ENCODE measurements around the gene BLZF1.
A peak's percentile ranks its signal among the peaks of the same experiment; 100 is the strongest.
"Not testable (repeated sequence)": the region's sequence is repeated elsewhere in the genome, so short reads cannot be mapped to it uniquely, and the experiment has no call there.

BLZF1 gene

DNA sequence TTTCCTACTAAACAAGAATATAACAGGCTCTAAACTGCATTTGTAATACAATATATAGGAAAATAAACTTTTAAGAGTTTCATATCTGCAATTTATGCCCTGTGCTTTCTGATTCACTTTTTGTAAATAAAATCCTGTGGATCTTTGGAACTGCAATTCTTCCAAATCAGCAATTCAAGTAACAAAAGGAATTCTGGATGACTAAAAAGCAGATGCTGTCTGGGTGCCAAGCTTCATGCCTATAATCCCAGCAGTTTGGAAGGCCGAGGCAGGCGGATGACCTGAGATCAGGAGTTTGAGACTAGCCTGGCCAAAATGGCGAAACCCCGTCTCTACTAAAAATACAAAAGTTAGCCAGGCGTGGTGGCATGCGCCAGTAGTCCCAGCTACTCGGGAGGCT, 6.7 kb upstream of the BLZF1 start:
- no peak for DNase-seq (ENCODE audit: low read depth in 3 of 3)

DNA sequence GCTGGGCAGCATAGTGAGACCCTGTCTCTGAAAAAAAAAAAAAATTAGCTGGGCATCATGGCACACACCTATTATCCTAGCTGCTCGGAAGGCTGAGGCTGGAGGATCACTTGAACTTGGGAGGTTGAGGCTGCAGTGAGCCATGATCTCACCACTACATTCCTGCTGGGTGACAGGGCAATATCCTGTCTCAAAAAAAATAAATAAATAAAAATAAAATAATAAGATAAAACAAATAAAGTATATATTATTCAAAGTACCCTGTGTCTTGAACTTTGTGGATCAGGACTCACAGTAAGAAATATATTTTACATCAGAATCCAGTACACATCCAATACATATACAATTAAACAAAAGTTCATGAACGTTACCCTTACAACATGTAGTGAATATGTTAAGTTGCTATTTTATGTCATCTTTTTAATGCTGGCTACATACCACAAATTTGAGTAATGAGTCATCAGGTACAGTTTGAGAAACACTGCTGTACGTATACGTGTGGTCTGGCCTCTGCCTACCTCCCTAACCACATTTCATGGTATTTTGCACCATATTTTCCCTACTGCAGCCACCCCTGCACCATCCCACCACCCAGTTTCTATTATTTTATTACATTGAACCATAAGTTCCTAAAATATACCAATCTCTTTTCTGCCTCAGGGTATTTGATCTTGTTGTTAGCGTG, 4.8 kb upstream of the BLZF1 start:
- DNase-seq (ENCODE audit: low read depth in 3 of 3): peak in 1 of 3 donors; percentile 13

DNA sequence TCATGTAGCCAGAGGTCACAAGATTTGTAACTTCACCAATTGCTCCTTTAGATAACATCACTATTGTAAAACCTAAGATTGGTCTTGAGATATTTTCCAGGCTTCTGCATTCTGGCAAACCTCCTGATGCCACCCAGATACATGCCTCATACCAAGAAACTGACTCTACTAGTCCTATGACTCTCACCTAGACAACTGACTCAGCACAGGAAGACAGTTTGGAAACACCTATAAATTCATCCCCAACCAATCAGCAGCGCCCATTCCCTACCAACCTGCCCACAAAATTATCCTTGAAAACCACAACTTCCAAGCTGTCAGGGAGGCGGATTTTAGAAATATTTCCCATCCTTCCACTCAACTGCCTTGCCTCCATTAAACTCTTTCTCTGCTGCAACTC, 3.0 kb upstream of the BLZF1 start:
- DNase-seq (ENCODE audit: low read depth in 3 of 3): no peak

DNA sequence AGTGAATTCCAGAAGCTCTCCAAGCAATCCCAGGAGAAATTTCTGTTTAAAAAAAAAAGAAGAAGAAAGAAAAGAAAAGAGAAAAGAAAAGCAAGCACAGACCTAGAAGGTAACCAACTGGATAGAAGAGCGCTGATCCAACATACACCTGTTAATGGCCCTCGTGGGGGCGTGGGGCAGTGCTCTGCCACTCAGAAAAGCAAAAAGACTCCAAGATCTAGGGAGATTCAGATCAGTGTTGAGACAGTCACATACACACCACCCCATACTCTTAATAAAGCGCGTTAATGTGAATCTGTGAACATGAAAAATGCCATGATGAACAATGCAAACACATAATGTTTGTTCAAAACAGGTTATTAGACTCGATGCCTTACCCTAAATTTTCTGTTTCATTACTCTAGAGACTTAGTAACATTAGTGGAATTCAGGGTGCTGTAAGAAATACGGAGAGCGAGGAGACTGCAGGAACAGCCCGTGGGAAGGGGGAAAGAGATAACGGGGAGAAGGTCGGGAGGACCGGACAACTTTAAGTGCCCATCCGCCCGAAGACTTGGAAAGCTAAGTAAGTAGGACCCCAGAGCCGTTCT, 804 bp upstream of the BLZF1 start:
- no peak for DNase-seq (ENCODE audit: low read depth in 3 of 3)

DNA sequence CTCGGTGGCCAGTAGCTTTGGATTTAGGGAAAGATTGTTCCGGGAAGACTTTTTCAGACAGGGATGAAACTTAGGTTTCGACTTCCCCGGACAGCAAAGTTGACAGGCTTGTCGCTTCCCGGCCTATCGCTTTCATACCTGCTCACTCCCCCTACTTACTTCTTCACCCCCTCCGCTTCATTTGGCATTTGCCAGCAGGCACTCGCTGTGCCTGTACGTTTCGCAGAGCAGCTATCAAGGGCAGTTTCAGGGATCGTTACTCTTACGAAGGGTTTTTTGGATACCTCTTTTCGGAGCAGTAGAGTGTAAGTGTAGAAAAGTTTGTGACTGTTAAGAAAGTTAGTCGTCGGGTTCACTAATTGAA, 393 bp downstream of the BLZF1 start:
- DNase-seq (ENCODE audit: low read depth in 3 of 3): no peak

DNA sequence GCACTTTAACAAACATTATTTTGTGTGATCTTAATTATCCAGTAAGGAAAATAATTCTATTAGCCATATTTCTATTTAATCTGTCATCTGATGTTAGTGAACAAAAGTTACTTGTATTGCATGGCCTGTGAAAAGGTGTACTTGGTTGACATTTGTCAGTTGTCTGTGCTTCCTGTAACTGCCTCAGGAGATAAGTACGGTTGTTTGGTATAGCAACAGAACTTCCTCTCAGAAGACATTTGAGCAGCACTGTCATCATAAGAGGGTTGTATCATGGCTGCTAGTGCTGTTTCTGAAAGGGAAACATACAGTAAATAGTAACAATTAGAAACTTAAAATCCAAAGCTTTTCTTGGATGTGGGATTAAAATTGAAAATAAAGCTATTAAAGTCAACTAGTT, 3.4 kb downstream of the BLZF1 start:
- no peak for DNase-seq (ENCODE audit: low read depth in 3 of 3)

DNA sequence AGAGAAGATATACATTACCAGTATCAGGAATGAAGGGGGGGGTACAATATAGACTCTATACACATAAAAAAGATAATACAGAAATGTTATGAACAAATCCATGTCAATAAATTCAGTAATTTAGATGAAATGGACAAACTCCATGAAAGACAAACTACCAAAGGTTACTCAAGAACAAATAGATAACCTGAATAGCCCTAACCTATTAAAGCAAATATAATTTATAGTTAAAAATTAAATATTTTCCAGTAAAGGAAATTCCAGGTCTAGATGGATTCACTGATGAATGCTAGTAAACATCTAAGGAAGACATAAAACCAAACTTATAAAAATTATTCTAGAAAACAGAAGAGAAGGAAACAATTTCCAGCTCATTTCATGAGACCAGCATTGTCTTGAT, 13.2 kb downstream of the BLZF1 start:
- no peak for DNase-seq (ENCODE audit: low read depth in 3 of 3)

DNA sequence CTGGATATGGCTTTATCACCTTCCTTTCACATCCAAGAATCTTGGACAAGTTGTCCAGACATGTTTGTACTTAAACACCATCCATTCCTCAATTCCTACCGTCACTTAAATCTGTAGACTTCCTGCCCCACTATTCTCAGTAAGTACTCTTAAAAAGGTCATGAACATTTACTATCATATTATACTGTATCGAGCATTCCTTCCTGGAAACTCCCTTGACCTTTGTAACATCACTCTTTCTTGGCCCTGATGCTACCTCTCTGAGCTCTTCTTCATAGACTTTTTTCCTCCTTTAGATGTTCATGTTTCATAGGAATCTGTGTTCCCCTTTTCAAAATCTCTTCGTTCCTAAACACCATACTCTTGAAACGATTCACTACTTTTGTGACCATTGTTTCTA, 15.5 kb downstream of the BLZF1 start:
- no peak for DNase-seq (ENCODE audit: low read depth in 3 of 3)

DNA sequence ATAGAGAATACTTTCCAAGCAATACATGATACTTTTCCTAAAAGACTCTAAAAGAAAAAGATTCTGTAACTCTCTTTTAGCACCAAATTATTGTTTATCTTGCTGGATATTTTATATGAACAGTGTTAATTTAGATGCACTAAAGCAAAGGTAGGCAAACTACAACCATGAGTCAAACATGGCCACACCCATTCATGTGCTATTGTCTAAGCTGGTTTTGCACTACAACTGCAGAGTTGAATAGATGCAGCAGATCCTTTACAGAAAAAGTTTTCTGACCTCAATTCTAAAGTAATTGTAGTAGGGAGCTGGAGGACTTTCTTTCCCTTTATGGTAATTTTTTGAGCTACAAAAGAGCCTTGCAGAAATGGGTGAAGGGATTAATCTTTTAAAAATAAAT, 19.4 kb downstream of the BLZF1 start:
- DNase-seq (ENCODE audit: low read depth in 3 of 3): no peak

DNA sequence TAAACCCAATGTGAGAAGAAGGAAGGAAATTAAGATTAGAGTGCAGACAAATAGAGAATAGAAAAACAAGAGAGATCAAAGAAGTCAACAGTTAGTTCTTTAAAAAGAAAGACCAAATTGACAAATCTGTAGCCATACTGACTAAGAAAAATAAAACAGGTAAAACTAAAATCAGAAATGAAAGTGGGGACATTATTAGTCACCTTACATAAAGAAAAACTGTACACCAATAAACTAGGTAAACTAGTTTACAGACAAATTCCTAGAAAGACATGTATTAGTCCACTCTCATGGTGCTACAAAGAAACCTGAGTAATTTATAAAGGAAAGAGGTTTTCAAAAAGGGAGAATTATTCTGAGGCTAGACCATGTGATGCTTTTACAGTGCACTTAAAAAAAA, 22.3 kb downstream of the BLZF1 start:
- no peak for DNase-seq (ENCODE audit: low read depth in 3 of 3)

DNA sequence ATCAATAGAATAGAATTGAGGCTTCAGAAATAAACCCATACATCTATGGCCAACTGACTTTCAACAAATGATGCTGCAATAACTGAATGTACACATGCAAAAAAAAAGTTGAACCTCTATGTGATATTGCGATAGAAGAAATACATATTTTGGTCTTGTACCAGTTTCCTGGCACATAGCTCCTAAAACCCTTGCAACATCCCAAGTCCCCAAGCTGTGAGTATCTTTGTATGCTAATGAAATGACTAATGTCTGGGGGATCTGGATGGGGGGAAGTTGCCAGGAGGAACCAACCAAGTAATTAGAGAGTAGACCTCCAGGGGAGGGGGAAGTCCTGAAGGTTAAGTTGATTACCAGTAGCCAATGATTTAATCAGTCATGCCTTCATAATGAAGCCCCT, 24.4 kb downstream of the BLZF1 start:
- no peak for DNase-seq (ENCODE audit: low read depth in 3 of 3)

DNA sequence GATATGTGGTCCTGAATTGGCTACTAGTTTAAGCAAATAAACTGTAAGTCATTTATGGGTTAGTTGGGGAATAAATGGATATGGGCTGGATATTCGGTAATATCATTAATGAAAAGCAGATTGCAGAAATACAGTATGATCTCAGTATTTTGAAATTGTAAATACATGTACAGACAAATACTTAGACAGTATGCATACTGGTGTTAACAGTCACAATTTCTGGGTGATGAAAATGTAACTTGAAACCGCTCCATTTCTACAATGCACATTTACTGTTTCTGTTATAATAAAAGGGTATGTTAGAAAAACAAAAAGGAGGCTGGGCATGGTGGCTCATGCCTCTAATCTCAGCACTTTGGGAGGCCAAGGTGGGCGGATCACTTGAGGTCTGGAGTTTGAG, 28.0 kb downstream of the BLZF1 start:
- no peak for DNase-seq (ENCODE audit: low read depth in 3 of 3)

DNA sequence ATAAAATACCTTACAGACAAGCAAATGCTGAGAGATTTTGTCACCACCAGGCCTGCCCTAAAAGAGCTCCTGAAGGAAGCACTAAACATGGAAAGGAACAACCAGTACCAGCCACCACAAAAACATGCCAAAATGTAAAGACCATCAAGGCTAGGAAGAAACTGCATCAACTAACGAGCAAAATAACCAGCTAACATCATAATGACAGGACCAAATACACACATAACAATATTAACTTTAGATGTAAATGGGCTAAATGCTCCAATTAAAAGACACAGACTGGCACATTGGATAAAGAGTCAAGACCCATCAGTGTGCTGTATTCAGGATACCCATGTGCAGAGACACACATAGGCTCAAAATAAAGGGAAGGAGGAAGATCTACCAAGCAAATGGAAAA, 34.6 kb downstream of the BLZF1 start:
- DNase-seq (ENCODE audit: low read depth in 3 of 3): not testable (repeated sequence)

DNA sequence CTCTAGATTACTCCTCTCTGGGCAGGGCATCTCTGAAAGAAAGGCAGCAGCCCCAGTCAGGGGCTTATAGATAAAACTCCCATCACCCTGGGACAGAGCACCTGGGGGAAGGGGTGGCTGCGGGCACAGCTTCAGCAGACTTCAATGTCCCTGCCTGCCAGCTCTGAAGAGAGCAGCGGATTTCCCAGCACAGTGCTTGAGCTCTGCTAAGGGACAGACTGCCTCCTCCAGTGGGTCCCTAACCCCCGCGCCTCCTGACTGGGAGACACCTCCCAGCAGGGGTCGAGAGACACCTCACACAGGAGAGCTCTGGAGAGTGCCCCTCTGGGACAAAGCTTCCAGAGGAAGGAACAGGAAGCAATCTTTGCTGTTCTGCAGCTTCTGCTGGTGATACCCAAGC, 40.3 kb downstream of the BLZF1 start:
- not testable (repeated sequence) for DNase-seq (ENCODE audit: low read depth in 3 of 3)

DNA sequence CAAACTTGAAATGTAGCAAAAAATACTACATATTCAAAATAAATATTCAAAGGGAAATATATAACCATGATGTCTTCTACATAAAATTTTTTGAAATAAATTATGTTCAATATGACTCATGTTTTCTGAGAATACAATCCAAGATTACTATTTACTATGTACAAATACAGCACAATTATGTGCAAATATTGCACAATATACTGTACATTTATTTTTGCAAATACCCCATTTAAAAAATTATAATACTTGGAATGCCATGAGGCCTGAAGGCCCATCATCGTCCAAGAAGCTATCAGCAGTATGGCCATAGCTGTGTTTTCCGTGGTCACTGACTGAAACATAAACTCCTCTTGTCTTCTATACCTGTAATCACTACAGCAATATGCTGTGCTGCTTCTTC, 47.0 kb downstream of the BLZF1 start:
- no peak for DNase-seq (ENCODE audit: low read depth in 3 of 3)

DNA sequence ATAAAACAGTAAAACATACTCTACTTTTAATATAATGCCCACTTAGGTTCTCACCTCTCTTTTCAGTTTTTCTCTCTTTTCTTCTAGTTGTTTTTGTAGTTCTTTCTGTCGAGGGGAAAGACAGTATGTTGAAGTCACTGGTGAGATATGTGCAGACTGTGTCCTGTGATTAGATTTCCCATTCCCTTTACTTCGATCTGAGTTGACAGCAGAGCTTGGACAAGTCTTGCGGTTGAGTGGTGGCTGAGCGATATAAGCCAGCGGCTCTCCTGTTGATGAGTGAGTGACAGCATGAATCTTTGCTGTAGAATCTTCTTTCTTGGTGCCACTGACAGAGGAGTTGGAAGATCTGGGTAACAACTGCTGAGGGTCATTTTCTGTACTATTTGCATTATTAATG, 53.3 kb downstream of the BLZF1 start:
- DNase-seq (ENCODE audit: low read depth in 3 of 3): no peak

DNA sequence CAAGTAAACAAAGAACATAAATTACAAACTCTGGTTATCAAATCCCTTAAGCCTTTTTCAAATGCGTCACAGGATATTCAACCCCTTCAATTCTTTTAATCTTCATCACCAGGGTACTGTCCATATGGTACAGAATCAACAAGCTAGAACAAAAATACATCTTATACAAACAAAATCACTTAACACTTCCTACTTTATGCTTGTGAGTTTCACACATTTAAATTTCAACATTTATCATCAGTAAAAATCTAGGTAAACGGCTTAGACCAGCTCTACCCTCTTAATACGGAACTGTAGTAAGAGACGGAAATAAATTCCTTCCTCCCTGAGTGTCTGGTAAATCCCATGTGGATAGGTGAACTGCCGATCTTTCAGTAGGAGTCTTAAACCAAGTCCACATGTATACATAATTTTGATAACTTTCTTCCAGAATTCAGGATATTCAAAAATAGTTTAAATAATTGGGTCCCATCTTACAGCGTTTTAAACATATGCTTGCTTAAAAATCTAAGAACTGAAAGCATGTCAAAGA, 58.2 kb downstream of the BLZF1 start:
- DNase-seq (ENCODE audit: low read depth in 3 of 3): no peak

DNA sequence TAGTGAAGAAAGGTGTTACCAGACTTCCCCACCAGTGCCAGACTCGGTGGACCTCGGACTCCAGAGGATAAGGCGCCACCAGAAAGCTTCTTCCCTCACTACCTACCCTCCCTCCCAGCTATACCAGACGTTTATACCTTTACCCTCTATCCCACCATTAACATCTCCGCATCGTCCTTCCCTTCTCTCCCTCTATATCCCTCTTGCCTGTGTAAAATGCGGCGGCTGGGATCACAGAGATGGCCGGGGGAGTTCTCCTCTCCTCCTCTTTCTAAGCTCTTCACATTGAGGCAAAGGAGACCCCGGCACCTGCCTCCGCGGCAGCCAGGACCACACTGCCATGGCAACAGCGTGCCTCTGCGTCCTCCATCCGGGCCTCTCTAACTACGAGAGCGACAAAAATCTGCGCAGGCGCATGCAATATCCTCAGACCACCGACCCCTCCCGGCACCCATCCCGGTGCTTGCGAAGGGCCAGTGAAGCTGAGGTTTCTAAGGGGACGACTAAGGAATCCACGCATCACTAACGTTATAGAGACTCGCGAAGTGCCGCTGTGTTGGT, 59.2 kb downstream of the BLZF1 start, which contains the start of gene CCDC181:
TSS of gene CCDC181 (minus strand) at position 394 of the 561 bp plus-strand sequence. CDS start 2,547 bp downstream, outside the sequence.
- DNase-seq (ENCODE audit: low read depth in 3 of 3): peak; percentile 33 to 49 (median 41)
